NOMO-1 treated with dmso at 0.1 percent for 144 hours (cell line): ENCODE data around the gene GRB2.
"Not testable (repeated sequence)": the region's sequence is repeated elsewhere in the genome, so short reads cannot be mapped to it uniquely, and the experiment has no call there.

Source experiments
- DNase-seq: peaks from one replicate; lab custom pipeline; 2025; ENCODE audit not compliant: unreplicated experiment; lab: John Stamatoyannopoulos, UW

Gene GRB2

DNA sequence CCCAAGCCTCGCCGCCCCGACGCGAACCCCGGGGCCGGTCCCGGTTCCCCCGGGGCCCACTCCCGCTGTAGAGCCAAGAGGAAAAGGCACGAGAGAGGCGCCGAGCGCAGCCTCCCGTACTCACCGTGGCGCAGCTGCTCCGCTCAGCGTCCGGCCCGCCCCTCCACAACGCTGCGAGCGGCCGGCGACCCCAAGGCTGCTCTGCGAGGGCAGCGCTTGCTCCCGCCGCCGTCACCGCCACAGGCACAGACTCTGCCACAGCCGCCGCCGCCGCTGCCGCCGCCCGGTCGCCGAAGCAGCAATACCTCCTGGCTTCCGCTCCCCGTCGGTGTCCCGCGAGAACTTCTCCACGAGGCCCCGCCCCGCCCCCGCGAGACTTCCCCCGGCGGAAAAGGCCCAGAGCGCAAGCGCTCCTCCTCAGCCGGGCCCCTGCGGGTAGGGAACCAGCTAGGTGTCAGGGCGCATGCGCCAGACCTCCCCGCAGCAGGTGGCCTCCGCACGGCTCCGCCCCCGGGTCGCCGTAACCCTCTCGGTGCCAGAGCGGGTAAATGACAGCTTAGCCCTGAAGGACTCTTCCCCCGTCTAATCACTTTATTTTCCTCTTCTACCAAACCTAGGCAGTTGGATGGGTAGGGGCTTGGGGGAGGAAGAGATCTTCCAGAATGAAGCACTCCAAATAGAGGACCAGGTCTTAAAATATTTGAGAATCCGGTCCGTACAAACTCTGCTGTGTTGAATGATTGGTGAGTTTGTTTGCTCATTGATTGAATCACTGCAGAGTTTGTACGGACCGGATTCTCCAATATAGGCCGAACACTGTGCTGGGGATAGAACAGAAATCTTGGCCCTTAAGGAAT, at the start of gene GRB2:
GRB2 (minus strand) TSS at position 314 of the 857 bp plus-strand sequence. CDS start 12,050 bp downstream, outside the sequence.
- DNase-seq: peak; percentile 94

DNA sequence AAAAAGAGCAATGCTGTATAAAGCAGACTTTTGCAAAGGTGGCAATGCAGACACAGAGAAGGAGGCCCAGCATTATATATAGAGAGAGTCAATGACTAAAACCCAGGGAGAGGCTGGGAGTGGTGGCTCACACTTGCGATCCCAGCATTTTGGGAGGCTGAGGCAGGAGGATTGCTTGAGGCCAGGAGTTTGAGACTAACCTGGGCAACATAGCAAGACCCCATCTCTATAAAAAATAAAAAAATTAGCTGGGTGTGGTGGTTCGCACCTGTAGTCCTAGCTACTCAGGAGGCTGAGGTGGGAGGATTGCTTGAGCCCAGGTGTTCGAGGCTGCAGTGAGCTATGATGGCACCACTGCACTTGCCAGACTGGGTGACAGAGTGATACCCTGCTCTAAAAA, 49.2 kb upstream of the GRB2 start:
- not testable (repeated sequence) for DNase-seq

DNA sequence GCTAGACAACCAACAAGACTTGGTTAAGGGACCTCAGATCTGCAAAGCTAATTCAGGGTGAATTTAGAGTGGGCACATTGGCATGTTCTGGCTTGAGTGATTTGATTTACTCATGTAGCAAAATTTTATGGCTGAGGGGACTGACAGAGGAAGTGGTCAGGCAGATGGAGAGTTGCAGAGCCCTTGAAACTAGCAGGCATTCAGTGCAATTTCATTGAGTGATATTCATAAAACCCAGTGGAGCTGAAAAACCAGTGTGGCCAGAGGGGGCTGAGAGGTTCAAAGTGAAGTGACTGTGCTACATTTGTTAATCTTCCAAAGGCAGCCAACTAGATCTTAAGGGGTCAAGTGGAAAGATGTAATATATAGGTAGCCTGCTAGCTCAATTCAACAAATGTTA, 48.7 kb upstream of the GRB2 start:
- peak; percentile 62 for DNase-seq

DNA sequence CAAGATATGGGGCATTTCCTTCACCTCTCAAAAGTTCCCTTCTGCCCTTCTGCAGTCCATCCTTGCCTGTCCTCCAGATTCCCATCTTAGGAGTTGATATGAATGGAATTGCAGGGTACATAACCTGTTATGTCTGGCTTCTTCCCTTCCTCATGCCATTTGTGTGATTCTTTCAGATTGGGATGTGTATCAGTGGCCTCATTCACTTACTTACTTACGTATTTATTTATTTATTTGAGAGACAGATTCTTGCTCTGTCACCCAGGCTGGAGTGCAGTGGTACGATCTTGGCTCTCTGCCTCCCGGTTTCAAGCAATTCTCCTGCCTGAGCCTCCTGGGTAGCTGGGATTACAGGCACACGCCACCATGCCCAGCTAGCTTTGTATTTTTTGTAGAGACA, 44.8 kb upstream of the GRB2 start:
- no peak for DNase-seq

DNA sequence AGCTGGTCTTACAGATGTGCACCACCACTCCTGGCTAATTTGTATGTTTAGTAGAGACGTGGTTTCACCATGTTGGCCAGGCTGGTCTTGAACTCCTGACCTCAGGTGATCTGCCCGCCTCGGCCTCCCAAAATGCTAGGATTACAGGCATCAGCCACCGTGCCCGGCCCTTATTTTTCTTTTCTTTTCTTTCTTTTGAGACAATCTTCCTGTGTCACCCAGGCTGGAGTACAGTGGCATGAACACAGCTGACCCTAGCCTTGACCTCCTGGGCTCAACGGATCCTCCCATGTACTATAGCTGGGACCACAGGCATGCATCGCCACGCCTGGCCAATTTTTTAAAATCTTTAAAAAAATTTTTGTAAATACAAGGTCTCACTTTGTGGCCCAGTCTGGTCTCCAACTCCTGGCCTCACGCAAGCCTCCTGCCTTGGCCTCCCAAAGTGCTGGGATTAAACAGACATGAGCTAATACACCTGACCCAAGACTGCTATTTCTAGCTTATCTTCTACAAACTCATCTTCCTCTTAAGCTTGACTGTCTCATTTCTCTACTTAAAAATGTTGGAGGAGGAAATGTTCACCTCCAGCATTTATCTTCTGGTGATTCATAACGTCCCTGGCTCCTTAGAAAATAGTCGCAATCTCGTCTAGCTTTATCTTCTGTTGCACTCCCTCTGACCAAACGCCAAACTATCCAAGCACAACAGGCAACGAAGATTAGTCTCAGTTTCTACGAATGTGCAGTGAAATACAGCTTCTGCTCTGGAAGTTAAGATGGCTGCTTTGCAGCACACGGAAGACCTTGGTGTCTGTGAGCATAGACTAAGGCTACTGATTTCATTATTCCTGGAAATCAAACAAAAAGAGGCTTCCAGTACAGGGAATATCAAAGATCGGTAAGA, 42.7 kb upstream of the GRB2 start:
- no peak for DNase-seq

DNA sequence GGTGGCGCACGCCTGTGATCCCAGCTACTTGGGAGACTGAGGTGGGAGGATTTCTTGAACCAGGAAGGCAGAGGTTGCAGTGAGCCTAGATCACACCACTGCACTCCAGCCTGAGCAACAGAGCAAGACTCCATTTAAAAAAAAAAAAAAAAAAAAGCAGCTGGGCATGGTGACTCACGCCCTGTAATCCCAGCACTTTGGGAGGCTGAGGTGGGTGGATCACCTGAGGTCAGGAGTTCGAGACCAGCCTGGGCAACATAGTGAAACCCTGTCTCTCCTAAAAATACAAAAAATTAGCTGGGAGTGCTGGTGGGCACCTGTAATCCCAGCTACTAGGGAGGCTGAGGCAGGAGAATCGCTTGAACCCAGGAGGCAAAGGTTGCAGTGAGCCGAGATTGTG, 40.4 kb upstream of the GRB2 start:
- DNase-seq: not testable (repeated sequence)

DNA sequence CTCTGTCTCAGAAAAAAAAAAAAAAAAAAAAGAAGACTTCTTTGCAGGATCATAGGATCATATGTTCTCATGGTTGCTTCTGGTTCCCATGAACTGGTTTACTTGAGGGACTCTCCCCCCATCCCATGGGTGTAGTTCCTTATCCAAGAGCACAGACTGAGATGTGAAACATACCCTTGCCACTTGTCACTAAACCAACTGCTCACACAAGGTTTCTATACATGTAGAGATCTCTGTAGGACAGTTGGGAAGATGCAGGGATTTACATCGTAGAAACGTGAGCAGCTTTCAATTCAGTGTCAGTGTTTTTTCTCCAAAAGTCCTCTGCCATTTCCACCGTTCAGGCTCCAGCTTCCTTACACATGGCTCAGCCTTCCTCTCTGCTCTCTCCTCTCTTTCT, 39.8 kb upstream of the GRB2 start:
- DNase-seq: no peak

DNA sequence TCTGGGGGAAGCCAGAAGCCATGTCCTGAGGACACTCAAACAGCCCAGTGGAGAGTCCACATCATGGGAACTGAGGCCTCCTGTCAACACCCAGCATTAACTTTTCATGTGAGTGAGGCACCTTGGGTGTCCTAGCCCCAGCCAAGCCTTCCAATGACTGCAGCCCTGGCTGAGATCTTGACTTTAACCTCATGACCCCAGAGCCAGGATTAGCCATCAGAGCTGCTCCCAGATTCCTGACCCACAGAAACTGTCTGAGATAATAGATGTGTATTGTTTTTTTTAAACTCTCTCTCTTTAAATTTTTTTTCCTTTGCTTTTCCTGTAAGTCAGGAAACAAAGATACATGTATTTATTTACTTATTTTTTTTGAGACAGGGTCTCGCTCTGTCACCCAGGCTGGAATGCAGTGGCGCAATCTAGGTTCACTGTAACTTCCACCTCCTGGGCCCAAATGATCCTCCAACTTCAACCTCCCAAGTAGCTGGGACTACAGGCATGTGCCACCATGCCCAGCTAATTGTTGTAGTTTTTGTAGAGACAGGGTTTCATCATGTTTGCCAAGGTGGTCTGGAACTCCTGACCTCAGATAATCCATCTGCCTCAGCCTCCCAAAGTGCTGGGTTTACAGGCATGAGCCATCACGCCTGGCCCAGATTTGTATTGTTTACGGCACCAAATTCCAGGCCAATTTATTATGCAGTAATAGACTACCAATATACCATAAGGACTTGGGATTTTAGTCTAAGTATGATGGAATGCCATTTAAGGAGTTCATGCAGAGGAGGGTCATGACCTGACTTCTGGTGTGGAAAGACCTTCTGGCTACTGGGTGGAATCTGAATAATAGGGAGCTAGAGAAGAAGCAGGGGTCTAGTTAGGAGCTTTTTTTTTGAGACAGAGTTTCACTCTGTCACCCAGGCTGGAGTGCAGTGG, 37.0 kb upstream of the GRB2 start:
- no peak for DNase-seq

DNA sequence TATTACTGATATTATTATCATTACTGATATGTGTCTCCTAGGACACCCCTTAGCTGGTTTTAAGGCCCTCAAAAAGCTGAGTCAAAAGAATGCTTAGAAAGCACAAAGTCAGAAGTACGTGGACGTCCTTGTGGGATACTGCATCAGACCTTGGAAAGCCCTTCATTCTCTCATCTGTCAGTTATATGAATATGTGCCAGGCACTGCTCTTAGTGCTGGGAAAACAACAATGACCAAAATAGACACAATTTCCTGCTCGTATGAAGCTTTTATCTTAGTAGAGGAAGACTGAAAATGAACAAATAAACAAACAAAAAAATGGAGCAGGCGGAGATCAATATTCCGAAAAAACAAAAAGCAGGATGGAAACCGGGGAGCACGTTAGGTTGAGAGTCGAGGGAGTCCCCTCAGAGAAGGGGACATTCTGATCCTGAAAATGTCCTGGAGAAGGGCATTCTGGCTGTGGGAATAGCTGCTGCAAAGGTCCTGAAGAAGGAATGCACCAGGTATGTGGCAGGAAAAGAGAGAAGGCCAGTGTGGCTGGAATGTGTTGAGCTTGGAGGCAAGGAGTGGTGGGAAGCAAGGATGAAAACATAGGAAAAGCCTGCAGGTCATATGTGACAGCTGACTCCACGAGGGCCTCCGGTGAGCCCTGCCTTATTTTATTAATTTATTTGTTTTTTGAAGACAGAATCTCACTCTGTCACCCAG, 35.4 kb upstream of the GRB2 start:
- no peak for DNase-seq

DNA sequence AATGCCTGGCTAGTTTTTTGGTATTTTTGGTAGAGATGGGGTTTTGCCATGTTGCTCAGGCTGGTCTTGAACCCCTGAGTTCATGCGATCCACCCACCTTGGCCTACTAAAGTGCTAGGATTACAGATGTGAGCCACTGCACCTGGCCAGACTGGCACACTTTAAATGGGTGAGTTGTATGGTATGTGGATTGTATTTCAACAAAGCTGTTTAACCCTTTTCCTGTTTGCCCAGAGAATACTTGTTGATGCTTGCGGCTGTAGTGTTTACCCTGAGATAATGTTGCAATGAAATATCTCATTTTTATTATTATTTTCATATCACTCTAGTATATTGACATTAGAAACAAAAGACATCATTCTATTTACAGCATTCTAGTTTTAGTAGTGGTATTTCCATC, 33.8 kb upstream of the GRB2 start:
- no peak for DNase-seq

DNA sequence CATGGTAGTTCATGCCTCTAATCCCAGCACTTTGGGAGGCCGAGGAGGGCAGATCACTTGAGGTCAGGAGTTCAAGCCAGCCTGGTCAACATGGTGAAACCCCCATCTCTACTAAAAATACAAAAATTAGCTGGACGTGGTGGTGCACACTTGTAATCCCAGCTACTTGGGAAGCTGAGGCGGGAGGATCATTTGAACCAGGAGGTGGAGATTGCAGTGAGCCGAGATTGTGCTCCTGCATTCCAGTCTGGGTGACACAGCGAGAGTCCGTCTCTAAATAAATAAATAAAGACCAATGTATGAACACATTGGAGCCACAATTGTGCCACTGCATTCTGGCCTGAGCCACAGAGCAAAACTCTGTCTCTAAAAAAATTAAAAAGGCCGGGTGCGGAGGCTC, 31.9 kb upstream of the GRB2 start:
- DNase-seq: not testable (repeated sequence)

DNA sequence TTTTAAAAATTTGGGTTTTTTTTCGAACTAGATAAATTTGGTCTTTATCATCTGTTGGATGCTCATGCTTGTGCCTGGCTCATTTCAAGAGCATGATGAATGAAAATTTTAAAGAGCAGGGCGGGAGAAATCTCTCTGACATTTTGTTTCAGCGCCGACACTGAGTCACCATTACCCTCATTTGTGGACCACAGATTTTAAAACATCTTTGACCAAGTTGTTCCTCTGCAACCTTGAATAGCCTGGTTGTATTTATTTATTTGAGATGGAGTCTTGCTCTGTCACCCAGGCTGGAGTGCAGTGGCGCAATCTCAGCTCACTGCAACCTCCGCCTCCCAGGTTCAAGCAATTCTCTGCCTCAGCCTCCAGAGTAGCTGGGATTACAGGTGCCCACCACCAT, 29.0 kb upstream of the GRB2 start:
- DNase-seq: not testable (repeated sequence)

DNA sequence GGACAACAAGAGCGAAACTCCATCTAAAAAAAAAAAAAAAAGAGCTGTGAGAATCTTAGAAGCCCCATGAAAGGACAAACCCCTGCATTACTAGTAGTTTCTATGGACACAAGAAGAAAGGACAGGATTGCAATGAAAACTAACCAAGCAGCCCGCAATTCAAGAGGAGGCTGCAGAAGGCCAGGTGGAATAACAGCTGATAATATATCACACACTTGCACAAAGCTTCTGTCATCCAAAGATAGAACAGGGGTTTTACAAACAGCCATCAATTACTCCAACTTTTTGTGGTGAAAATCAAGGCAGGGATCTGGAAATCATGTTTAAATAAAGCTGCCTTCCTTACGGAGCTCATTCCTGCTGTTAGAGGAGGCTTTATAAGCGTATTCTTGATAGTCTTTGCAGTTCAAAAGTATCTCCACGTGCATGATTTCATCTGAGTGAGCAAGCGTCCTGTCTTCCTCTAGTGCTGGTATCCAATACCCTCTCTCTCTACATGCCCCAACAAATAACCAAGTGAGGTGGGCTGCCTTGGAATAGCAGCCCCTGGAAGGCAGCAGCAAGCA, 27.8 kb upstream of the GRB2 start:
- no peak for DNase-seq

DNA sequence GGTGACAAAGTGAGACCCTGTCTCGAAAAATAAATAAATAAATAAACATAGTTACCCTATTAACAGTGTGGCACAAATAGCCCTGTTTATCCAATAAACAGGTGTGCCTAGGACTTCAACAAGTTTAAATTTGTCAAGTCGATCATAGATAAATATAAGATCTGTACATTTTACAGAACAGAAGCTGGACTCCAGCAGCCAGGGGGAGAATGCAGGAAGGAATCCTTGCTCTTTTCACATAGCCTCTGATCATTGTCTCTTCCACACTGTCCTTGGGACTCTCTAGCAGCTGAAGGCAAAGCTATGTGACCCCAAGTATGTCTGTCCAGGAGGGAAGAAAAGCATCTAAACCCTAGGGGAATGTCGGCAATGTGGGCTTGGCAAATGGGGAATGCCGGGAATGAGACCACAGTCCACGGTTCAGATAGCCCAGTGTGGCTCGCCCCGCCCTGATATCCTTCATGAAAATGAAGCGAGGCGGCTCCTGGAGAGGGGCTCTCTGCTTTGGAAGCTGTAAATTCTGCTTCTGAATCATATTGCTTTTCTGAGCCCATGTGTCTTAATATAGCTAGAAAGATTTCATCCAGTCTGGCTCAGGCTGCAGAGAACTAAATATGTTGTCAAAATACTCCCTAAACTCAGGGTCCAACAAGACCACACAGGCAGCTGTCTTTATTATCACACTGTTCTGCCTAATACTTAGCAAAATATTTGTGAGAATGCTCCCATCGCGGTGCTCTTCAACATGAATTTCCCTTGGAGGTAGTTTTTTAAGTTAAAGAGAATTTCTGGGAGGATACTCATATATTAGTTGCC, 24.9 kb upstream of the GRB2 start:
- no peak for DNase-seq

DNA sequence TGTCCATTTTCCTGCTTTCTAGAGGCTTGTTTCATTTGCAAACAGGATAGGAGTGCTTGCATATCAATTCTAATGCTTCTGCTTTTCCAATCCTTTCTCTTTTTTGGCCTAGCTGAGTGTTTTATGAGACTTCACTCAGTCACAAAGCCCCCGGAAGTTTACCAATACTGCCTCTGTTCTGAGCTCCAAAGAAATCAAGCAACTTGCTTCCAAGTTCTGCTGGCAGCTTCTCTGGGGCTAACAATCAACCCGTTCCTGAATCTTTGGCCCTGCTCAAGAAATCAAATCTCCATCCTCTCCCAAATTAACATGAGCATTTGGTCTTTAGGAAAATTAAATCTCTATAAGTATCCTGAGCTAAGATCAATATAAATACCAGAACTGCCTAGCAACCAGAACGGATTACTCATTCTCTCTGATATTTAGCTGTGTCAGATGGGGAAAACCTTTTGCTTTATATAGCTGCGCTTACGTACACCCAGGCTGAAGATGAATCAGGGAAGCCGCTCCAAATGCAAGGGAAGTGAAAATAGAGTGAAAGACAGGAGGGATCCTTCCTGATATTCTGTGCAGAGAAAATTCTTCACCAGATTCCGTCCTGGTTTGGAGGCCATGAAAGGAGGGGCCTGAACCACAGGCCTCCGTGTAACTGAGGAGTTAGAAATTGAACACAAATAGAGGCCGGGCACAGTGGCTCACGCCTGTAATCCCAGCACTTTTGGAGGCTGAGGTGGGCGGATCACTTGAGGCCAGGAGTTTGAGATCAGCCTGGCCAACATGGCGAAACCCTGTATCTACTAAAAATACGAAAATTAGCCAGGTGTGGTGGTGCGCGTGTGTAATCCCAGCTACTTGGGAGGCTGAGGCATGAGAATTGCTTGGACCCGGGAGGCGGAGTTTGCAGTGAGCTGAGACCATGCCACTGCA, 23.3 kb upstream of the GRB2 start:
- peak; percentile 11 for DNase-seq

DNA sequence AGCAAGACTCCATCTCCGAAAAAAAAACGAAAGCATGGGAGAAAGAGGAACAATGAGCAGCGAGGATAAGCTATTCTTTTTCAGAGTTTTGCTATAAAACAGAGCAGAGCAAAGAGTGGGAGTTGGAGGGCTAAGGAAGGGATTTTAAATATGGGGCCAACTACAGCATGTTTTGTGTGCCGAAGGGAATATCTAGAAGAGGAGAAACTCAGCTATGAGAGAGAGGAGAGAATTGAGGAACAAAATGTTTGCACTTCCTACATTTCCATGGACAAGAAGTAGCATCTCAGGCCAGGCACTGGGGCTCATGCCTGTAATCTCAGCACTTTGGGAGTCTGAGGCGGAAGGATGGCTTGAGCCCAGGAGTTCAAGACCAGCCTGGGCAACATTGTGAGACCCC, 13.1 kb upstream of the GRB2 start:
- DNase-seq: no peak

DNA sequence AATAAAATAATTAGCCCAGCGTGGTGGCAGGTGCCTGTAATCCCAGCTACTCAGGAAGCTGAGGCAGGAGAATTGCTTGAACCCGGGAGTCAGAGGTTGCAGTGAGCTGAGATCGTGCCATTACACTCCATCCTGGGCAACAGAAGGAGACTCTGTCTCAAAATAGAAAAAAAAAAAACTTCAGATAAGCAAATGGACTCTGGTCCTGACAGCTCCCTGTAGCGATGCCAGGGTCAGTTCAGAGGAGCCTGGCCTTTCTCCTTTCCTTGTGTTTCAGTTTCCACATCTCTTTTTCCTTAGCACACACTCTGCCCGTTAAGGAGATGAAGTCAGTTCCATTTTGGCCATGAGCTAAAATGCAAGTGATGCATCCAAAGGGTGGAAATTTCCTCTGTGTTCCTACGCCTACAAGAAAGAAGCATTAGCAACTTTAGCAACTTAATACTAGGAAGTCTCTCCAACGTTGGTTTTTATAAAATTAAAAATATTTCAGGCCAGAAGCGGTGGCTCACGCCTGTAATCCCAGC, 11.6 kb upstream of the GRB2 start:
- DNase-seq: no peak

DNA sequence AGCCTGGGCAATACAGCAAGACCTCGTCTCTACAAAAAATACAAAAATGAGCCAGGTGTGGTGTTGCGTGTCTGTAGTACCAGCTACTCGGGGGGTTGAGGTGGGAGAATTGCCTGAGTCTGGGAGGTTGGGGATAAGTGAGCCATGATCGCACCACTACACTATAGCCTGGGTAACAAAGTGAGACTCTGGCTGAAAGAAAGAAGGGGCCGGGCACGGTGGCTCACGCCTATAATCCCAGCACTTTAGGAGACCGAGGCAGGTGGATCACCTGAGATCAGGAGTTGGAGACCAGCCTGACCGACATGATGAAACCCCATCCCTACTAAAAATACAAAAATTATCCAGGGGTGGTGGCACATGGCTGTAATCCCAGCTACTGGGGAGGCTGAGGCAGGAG, 10.5 kb upstream of the GRB2 start:
- no peak for DNase-seq
